GM18498 (cell line): ENCODE measurements around the gene TWIST2.

Experiments
- ATAC-seq: cut with Tn5 transposase; IDR thresholded peaks from one replicate; pipeline ENCODE4 v1.9.1; 2021; ENCODE audit warnings: mild to moderate bottlenecking, moderate library complexity; ENCODE audit not compliant: unreplicated experiment

TWIST2 gene

DNA sequence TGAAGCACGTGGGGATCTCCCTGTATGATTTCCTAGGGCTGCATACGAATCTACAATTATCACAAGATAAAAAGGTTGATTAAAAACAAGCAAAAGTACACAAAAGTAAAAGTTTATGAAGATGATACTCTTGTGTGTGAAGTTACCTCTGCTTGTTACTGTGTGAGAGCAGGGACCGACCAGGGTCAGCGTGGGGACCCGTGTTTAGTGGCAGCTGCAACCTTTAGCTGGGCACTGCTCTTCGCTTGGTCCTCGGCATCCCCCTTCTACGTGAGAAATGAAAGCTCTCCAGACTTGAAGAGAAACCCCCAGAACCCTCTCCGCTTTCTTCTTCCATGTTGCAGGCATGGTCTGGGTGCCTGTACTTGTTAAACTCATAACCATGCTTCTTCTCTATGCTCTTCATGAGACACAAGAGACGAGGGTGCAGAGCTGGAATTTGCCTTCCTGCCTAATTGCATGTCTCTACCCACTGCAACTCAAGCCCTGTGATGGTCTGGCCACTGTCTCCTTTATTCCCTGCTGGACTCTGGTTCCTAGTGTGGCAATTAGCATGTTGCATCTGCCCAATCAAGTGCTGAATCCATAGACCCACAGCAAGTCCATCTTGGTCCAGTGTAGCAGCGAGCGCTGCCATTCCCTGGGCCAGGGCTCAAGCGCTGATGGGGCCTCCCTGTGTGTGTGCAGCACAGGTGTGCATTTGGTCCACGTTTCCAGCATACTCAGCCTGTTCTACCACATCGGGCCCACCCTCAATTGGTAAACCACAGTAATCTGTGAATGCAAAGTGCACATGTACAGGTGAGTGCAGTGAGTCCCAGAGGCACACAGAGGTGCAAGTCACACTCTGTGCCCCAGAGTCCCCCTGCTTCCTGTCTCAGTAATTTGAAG lies 88.5 kb downstream of the TWIST2 start:
- no peak for ATAC-seq

DNA sequence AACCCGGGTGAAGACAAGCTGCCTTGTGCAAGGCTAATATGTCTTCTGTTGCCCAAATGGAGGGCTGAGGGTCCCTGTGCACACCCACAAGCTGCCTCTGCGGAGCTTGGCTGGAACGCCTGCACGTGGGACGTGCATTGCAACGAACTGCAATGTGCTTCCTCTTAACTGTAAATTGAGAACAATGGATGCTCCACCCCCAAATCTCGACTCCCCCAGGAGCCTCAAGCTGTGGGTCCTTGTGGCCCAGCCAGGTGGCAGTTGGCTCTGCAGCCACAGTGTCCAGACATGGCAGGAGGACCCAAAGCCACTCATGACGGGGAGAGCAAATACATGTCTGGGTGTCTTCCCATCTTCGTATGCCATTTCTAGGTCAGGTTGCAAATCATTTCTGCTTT lies 90.1 kb downstream of the TWIST2 start:
- no peak for ATAC-seq

DNA sequence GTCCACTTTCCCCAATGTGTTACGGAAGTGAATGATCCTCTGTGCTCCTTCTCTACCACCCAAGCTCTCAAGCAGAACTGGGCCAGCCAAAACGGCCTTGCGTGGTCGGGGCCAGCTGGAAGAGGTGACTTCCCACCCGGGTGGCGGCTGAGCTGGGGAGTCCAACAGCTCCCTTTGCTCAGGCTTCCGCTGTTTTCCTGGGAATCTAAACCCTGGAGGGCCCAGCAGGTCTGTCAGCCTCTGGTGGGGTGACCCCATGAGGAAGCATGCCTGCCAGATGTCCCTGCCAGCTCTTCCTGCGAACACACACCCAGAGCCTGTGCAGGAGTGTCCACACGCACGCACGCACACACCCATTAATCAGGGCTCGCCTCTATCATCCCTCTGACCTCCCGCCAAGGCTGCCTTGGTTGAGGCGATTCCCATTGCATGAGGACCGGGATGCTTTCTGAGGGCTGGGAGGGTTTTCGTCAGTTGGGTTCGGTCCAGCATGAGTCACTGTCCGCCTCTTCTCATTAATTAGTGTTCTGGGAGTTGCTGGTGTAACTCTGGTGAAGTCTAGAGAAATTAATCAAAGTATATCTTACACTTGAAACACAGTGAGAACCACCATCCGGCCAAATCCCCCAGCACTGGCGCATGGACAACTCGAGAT lies 90.6 kb downstream of the TWIST2 start:
- no peak for ATAC-seq

GRCh38 chr2:238939074-238939473 lies 91.2 kb downstream of the TWIST2 start:
- no peak for ATAC-seq

GRCh38 chr2:238939521-238940403 lies 91.9 kb downstream of the TWIST2 start:
- no peak for ATAC-seq

GRCh38 chr2:238940806-238941205 lies 92.9 kb downstream of the TWIST2 start:
- no peak for ATAC-seq

DNA sequence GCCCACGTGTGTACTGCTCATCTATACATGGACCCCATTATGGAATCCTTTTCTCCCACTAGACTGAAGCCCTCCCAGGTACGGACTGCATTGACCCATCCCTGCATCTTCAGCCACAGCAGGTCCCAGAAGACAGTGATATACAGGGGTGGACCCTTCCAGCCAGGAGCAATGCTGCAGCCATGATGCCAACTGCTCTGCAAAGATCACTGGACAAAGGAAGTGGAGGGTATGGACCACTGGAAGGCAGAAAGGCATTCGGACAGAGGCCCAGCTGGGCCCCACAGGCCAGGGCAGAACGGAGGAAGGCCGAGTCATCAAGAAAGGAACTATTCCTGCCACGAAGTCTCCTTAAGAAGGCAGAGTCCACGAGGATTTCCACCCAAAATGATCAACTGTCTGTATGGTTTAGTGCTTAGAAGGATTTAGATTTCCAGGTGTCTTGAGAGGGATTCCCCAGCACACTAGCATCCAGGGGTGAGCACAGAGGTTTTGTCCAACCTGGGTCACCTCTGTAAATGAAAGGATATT lies 93.4 kb downstream of the TWIST2 start:
- ATAC-seq, result no peak

- no peak for ATAC-seq
Measured at GRCh38 chr2:238942080-238942725, 94.3 kb downstream of the TWIST2 start.

DNA sequence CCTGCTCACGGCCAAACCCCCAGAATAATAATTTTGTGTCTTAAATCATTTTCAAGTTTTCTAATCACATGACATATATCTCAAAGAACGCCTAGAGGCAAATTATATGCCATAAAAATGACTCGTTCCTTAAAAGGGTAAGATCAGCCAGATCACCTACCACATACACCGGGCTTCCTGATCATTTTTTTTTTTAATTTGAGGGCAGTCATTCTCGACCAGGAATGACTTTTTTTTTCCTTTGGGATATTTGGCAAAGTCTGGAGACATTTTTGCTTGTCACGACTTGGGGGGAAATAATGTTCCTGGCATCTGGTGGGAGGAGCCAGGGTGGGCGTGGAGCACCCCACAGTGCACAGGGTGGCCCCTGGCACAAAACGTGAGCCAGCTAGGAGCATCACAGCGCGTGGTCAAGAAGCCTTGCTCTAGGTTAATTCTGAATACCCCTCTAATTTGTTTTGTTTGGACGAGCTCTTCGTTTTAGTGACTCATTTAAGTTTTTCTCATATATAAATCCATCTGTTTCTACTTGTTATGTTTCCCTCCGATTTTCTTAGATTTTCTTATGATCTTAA lies 94.9 kb downstream of the TWIST2 start:
- ATAC-seq, result no peak

- no peak for ATAC-seq
Measured at GRCh38 chr2:238943338-238944067, 95.6 kb downstream of the TWIST2 start.

GRCh38 chr2:238945433-238946150 lies 97.7 kb downstream of the TWIST2 start:
- ATAC-seq, result no peak

DNA sequence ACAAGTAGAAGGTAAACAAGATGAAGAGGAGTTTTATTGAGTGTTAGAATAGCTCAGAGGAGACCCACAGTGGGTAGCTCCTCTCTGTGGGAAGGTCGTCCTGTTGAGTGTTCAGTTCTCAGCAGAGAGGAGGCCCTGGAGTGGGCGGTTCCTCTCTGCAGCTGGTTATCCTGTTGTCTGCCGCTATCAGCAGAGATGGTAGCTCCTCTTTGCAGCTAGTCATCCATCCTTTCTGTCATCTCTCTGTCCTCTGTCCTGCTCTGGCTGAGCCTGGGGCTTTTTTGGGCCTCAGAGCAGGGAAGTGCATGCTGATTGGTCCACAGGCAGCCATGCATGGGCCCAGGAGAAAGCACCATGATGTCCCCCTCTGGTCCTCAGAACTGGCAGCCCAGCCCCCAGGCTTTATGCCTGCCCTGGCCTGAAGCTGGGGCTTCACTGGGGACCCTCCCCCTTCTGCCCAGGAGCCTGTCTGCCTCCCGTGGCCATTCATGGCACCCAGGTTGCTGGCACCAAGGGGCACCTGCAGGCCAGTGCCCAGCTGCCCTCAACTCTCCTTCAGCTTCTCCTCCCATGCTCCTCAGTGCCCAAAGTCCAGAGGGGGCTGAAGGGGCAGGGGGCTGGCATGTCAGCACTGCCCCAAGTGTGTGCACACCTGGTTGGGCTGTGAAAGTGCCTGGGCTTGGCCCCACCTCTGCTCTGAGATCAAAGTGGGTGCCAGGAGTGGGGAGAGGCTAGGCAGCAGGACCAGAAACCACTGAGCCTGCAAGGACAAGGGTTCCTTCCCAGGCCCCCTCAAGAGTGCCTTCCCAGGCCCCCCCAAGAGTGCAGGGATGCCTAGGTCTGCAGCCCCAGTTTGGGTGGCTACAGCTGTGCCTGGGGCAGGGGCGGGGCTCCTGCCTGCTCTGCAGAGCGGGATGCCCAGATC lies 98.7 kb downstream of the TWIST2 start:
- ATAC-seq, result no peak

GRCh38 chr2:238947243-238947760 lies 99.4 kb downstream of the TWIST2 start:
- ATAC-seq, result no peak

GRCh38 chr2:238947920-238948710 lies 100.2 kb downstream of the TWIST2 start:
- ATAC-seq, result no peak

DNA sequence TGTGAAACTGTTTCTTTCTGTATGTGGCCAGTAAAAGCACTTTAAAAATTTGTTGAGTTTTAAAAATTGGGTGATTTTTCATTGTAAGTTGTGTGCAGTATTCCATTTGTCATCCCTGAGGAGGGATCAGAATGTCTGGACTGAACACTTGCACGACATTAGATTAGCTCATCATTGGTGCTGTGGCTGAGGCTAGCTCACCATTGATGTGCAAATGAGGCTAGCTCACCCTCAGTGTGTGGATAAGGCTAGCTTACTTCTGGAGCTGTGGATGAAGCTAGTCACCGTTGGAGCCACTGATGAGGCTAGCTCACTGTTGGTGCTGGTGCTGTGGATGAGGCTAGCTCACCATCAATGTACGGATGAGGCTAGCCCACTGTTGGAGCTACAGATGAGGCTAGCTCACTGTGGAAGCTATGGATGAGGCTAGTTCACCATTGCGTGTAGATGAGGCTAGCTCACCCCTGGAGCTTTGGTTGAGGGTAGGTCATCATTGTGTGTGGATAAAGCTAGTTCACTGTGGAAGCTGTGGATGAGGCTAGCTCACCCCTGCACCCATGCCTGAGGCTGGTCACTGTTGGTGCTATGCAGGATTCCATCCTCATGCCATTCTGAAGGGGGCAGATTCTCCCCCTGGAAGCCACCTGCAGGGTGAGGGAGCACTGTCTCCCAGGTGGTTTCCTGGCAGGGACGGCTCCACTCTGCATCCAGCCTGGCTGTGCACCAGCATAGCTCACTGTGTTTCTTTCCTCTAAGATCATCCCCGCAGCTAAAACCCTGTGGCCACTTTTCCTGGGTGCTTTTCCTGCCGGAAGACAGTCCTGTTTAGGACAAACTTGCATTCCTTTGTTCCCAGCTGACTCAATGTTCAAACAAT lies 101.1 kb downstream of the TWIST2 start:
- ATAC-seq, result no peak
